ENCODE measurements around the gene GPT2.

- TF ChIP-seq CTCF (conservative IDR thresholded peaks at IDR 0.05 in 1 of 2, IDR thresholded peaks at IDR 0.05 in 1 of 2; ENCODE audit: low read depth in 1 of 2, low read length in 2 of 2) = no peak
- TF ChIP-seq EZH2 (IDR thresholded peaks at IDR 0.05; ENCODE audit: low read length, missing control alignments) = no peak
Observed at GRCh38 chr16:46907061-46907774, 23.1 kb downstream of the GPT2 start.

Measured in fibroblast of lung (primary cell).